ENCODE measurements around the gene SLC29A1.

DNA sequence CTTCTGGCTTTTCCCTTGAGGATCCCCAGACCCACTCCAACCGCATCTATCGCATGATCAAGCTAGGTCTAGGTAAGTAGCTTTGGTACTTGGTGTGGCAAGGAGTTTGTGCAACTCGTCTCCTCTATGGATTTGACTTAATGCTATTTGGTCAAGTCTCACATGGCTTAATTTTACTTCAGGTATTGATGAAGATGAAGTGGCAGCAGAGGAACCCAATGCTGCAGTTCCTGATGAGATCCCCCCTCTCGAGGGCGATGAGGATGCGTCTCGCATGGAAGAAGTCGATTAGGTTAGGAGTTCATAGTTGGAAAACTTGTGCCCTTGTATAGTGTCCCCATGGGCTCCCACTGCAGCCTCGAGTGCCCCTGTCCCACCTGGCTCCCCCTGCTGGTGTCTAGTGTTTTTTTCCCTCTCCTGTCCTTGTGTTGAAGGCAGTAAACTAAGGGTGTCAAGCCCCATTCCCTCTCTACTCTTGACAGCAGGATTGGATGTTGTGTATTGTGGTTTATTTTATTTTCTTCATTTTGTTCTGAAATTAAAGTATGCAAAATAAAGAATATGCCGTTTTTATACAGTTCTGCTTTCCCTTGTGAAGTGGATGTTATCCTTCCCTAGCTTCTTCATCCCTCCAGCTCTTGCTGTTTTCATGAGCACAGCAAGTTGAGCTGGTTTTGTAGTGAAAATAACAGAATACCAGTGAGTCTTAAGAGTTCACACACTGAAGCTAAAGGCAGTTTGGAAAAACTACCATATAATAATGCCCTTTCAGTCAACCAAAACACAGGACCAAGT lies 30.1 kb downstream of the SLC29A1 start:
- TF ChIP-seq SUZ12 (IDR thresholded peaks at IDR 0.05; ENCODE audit: extremely low read depth, insufficient read depth, insufficient read length), result no peak
- no peak for TF ChIP-seq YY1 (IDR thresholded peaks at IDR 0.05; ENCODE audit: insufficient read depth, insufficient read length)
- no peak for TF ChIP-seq ZNF274 (IDR thresholded peaks at IDR 0.05; ENCODE audit: low read depth, low read length)

All from NT2/D1 (cell line).